ENCODE results near the gene ITGB1. TPM values are rescaled to one million over a fixed set of nuclear protein-coding genes. Genes with fewer than 3 reads are reported as not detected.
"Not testable (repeated sequence)": the region's sequence is repeated elsewhere in the genome, so short reads cannot be mapped to it uniquely, and the experiment has no call there.

The ITGB1 gene
- total RNA-seq, 2 donors from 2014 or later, result 254 to 393 TPM

- H3K27ac ChIP-seq, result peak overlapping the region; percentile 94
- H3K9ac ChIP-seq (ENCODE audit: low read depth in 2 of 2, low read length in 2 of 2), result peak overlapping the region in 1 of 2 donors; percentile 19
- peaks cover 7% of the 10 kb centered on the region for H3K4me1 ChIP-seq
- no peak for DNase-seq
- H3K27me3 ChIP-seq, result no peaks in the 10 kb centered on the region
- no peaks in the 10 kb centered on the region for H3K9me3 ChIP-seq
- H3K4me3 ChIP-seq, result no peak overlapping the region
- intact Hi-C loops (cut with DNase I), result no loop called here
- TF ChIP-seq CTCF (IDR thresholded peaks at IDR 0.05), result no peak
- no peaks in the 10 kb centered on the region for H3K36me3 ChIP-seq
Measured at GRCh38 chr10:32982911-32983909, 25.2 kb upstream of the ITGB1 start.

- TF ChIP-seq CTCF (IDR thresholded peaks at IDR 0.05), result no peak
- peaks cover 7% of the 10 kb centered on the region for H3K4me1 ChIP-seq
- H3K4me3 ChIP-seq, result no peak overlapping the region
- intact Hi-C loops (cut with DNase I), result no loop called here
- H3K27me3 ChIP-seq, result no peaks in the 10 kb centered on the region
- no peaks in the 10 kb centered on the region for H3K9me3 ChIP-seq
- H3K36me3 ChIP-seq, result no peaks in the 10 kb centered on the region
- H3K9ac ChIP-seq (ENCODE audit: low read depth in 2 of 2, low read length in 2 of 2), result peak overlapping the region in 1 of 2 donors; percentile 98
- peak overlapping the region; percentile 94 for H3K27ac ChIP-seq
- no peak for DNase-seq
Measured at GRCh38 chr10:32982293-32982709, 24.3 kb upstream of the ITGB1 start.

- no peak overlapping the region for H3K4me3 ChIP-seq
- peak overlapping the region; percentile 4 to 98 for H3K9ac ChIP-seq (ENCODE audit: low read depth in 2 of 2, low read length in 2 of 2)
- H3K4me1 ChIP-seq, result peaks cover 7% of the 10 kb centered on the region
- peak; percentile 79 for DNase-seq
- intact Hi-C loops (cut with DNase I), result no loop called here
- no peak for TF ChIP-seq CTCF (IDR thresholded peaks at IDR 0.05)
- H3K9me3 ChIP-seq, result no peaks in the 10 kb centered on the region
- no peaks in the 10 kb centered on the region for H3K36me3 ChIP-seq
- H3K27ac ChIP-seq, result peak overlapping the region; percentile 94
- H3K27me3 ChIP-seq, result no peaks in the 10 kb centered on the region
Measured at GRCh38 chr10:32981760-32982159, 23.7 kb upstream of the ITGB1 start.

GRCh38 chr10:32980558-32981468, 22.8 kb upstream of the ITGB1 start:
- TF ChIP-seq CTCF (IDR thresholded peaks at IDR 0.05), result no peak
- intact Hi-C loops (cut with DNase I), result no loop called here
- no peaks in the 10 kb centered on the region for H3K36me3 ChIP-seq
- peak overlapping the region; percentile 29 for H3K4me3 ChIP-seq
- H3K9me3 ChIP-seq, result no peaks in the 10 kb centered on the region
- H3K9ac ChIP-seq (ENCODE audit: low read depth in 2 of 2, low read length in 2 of 2), result peak overlapping the region; percentile 74 to 98
- H3K27ac ChIP-seq, result peak overlapping the region; percentile 94
- H3K4me1 ChIP-seq, result peaks cover 7% of the 10 kb centered on the region
- H3K27me3 ChIP-seq, result no peaks in the 10 kb centered on the region
- peak; percentile 93 for DNase-seq

GRCh38 chr10:32980242-32980557, 22.2 kb upstream of the ITGB1 start:
- H3K27ac ChIP-seq, result peak overlapping the region; percentile 94
- no peak for DNase-seq
- intact Hi-C loops (cut with DNase I), result no loop called here
- H3K9ac ChIP-seq (ENCODE audit: low read depth in 2 of 2, low read length in 2 of 2), result peak overlapping the region; percentile 74 to 98
- no peaks in the 10 kb centered on the region for H3K36me3 ChIP-seq
- no peaks in the 10 kb centered on the region for H3K9me3 ChIP-seq
- TF ChIP-seq CTCF (IDR thresholded peaks at IDR 0.05), result no peak
- H3K4me3 ChIP-seq, result peak overlapping the region; percentile 29
- peaks cover 7% of the 10 kb centered on the region for H3K4me1 ChIP-seq
- H3K27me3 ChIP-seq, result no peaks in the 10 kb centered on the region

- H3K4me1 ChIP-seq; H3K36me3 ChIP-seq; H3K9me3 ChIP-seq; H3K27me3 ChIP-seq; intact Hi-C loops (cut with DNase I); DNase-seq; H3K4me3 ChIP-seq: not testable (repeated sequence)
- H3K27ac ChIP-seq, result peak overlapping the region; percentile 94
- H3K9ac ChIP-seq (ENCODE audit: low read depth in 2 of 2, low read length in 2 of 2), result peak overlapping the region in 1 of 2 donors; percentile 32
Measured at GRCh38 chr10:32979719-32980118, 21.7 kb upstream of the ITGB1 start.
